DOHH2 (cell line): ENCODE measurements around the gene STK17A.
A peak's percentile ranks its signal among the peaks of the same experiment; 100 is the strongest.

Source experiments
- H3F3A ChIP-seq: fragments of 200-600 bp; sonication (generic), shearing (Covaris generic); 2 replicates; pipeline ENCODE4 v1.6.0; 2016; ENCODE audit warnings: antibody characterized with exemption, mild to moderate bottlenecking; ENCODE audit not compliant: control insufficient read depth, insufficient read depth
- H3K27ac ChIP-seq: fragments of 200-600 bp; sonication (generic); 2 replicates; pipeline ENCODE4 v1.5.1; 2014; ENCODE audit warnings: low read depth, mild to moderate bottlenecking, low read length, moderate library complexity
- H3K27me3 ChIP-seq: fragments of 200-600 bp; sonication (generic); 2 replicates; pipeline ENCODE4 v1.6.1; 2014; ENCODE audit warnings: mild to moderate bottlenecking, low read length, mixed read lengths; ENCODE audit not compliant: control insufficient read depth
- H3K36me3 ChIP-seq: fragments of 200-600 bp; sonication (generic); 2 replicates; pipeline ENCODE4 v1.6.1; 2014; ENCODE audit warnings: mild to moderate bottlenecking, low read length, moderate library complexity, mixed read lengths; ENCODE audit not compliant: control insufficient read depth
- H3K4me1 ChIP-seq: fragments of 200-600 bp; sonication (generic); 2 replicates; pipeline ENCODE4 v1.6.1; 2014; ENCODE audit warnings: mild to moderate bottlenecking, low read length, mixed read lengths; ENCODE audit not compliant: control insufficient read depth
- H3K4me2 ChIP-seq: fragments of 200-600 bp; sonication (generic); 2 replicates; pipeline ENCODE4 v1.6.0; 2014; ENCODE audit warnings: mild to moderate bottlenecking, low read length, moderate library complexity
- H3K4me3 ChIP-seq: fragments of 200-600 bp; sonication (generic); 2 replicates; pipeline ENCODE4 v1.5.1; 2014; ENCODE audit warnings: mild to moderate bottlenecking, low read length, mixed read lengths
- H3K79me2 ChIP-seq: fragments of 200-600 bp; sonication (generic); 2 replicates; pipeline ENCODE4 v1.6.1; 2014; ENCODE audit warnings: mild to moderate bottlenecking, low read length, mixed read lengths; ENCODE audit not compliant: control insufficient read depth
- H3K9me2 ChIP-seq: fragments of 200-600 bp; sonication (generic); replicated peaks from 2 replicates; pipeline ENCODE4 v1.6.1; 2014; ENCODE audit warnings: mild to moderate bottlenecking, low read length, mixed read lengths; ENCODE audit not compliant: control insufficient read depth
- H3K9me3 ChIP-seq: fragments of 200-600 bp; sonication (generic); 2 replicates; pipeline ENCODE4 v1.6.1; 2014; ENCODE audit warnings: antibody characterized with exemption, low read length, mixed read lengths; ENCODE audit not compliant: control insufficient read depth, insufficient read depth
- H4K20me1 ChIP-seq: fragments of 200-600 bp; sonication (generic); 2 replicates; pipeline ENCODE4 v1.6.0; 2014; ENCODE audit warnings: low read depth, mild to moderate bottlenecking, antibody characterized with exemption, low read length, moderate library complexity; ENCODE audit not compliant: control insufficient read depth, insufficient read depth
- EZH2phosphoT487 ChIP-seq: fragments of 200-600 bp; sonication (generic); IDR thresholded peaks from 2 replicates; pipeline ENCODE4 v1.6.1; 2017; ENCODE audit warnings: borderline replicate concordance, mild to moderate bottlenecking, antibody characterized with exemption, low read length, moderate library complexity, mixed read lengths
- TF ChIP-seq, protein P1 (sequence below): fragments of 200-600 bp; sonication (generic); IDR thresholded peaks from one replicate; pipeline ENCODE4 v1.5.1; 2014; ENCODE audit warnings: antibody characterized with exemption, mild to moderate bottlenecking, low read depth, low read length; ENCODE audit not compliant: poor library complexity, severe bottlenecking

STK17A gene

DNA sequence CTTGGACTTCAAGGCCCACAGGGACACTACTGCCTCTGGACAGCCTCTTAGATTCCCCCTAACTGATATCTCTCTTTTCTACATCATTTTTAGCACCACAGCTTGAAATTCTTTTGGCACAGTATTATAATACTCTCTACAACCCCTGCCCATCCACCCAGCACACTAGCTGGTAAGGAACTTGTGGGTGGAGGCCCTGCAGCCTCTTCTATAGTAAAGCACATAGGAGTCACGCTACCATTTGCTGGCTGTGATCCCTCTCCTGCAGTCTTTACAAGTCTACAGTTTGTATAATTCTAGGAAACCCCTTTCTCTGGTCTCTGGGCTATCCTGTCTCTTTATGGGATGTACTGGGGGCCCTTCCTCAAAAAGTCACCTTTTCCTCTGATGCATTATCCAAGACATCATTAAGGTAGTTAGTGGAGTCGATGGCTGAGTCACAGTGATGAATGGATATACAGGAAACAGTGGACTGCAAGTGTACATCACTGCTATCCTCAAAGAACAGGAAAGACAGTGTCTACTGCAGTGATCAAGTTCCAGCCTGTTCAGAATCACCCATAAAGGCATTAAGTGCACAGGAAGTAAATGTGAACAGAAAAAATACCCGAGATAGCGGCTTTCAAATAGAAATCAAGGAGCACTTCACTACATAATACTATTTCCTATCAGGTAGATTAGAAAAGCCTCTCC is 54.4 kb downstream of the STK17A start:
- H3F3A ChIP-seq: peaks cover 12% of the 10 kb centered on the region

DNA sequence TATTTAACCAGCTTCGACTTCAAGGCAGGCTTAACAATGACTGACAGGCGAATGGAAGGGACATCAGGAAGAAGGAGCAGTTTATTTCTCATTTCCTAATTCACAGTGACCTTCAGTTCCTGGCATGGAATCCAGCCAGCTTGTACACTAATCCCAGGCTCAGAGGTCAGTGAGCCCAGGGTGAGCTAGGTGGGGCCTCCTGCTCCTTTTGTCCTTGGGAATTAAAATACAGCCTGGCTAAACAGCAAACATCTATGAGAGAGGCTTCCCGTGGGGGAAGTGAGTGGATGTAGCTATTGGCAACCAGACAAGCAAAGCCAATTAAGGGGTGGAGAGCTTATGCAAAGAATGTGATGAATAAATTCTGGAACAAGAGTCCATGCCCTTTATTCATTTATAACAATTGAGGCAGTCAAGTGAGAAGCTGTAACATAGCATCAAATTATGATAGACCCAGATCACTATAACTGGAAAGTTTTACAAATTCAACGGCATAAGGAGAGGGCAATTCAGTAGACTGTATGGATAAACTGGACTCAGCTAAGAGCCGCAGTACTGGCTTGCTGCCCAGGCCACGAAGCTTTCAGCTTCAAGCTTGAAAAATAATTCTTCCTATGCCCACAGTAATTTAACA is 57.1 kb downstream of the STK17A start:
- H3K9me3 ChIP-seq: no peaks in the 10 kb centered on the region
- H4K20me1 ChIP-seq: no peaks in the 10 kb centered on the region
- H3K27ac ChIP-seq: no peak overlapping the region
- H3K9me2 ChIP-seq: no peaks in the 10 kb centered on the region
- peaks cover 30% of the 10 kb centered on the region for H3K4me1 ChIP-seq
- H3F3A ChIP-seq: peaks cover 15% of the 10 kb centered on the region
- no peak overlapping the region for H3K4me2 ChIP-seq
- no peak overlapping the region for H3K4me3 ChIP-seq
- H3K36me3 ChIP-seq: peaks cover 92% of the 10 kb centered on the region
- TF ChIP-seq, protein P1, sequence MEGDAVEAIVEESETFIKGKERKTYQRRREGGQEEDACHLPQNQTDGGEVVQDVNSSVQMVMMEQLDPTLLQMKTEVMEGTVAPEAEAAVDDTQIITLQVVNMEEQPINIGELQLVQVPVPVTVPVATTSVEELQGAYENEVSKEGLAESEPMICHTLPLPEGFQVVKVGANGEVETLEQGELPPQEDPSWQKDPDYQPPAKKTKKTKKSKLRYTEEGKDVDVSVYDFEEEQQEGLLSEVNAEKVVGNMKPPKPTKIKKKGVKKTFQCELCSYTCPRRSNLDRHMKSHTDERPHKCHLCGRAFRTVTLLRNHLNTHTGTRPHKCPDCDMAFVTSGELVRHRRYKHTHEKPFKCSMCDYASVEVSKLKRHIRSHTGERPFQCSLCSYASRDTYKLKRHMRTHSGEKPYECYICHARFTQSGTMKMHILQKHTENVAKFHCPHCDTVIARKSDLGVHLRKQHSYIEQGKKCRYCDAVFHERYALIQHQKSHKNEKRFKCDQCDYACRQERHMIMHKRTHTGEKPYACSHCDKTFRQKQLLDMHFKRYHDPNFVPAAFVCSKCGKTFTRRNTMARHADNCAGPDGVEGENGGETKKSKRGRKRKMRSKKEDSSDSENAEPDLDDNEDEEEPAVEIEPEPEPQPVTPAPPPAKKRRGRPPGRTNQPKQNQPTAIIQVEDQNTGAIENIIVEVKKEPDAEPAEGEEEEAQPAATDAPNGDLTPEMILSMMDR: no peak
- no peak for TF ChIP-seq EZH2phosphoT487
- peaks cover 13% of the 10 kb centered on the region for H3K79me2 ChIP-seq
- H3K27me3 ChIP-seq: no peaks in the 10 kb centered on the region

More for the DNA sequence above, 54.4 kb downstream of the STK17A start:
- H4K20me1 ChIP-seq: no peaks in the 10 kb centered on the region
- H3K27ac ChIP-seq: peak overlapping the region; percentile 1; the same call in 1 of the 2 replicates
- peaks cover 10% of the 10 kb centered on the region for H3K4me1 ChIP-seq
- no peaks in the 10 kb centered on the region for H3K27me3 ChIP-seq
- no peak for TF ChIP-seq EZH2phosphoT487
- TF ChIP-seq, protein P1: no peak
- H3K4me3 ChIP-seq: no peak overlapping the region
- peaks cover 96% of the 10 kb centered on the region for H3K36me3 ChIP-seq
- no peaks in the 10 kb centered on the region for H3K9me3 ChIP-seq
- no peaks in the 10 kb centered on the region for H3K9me2 ChIP-seq
- peaks cover 19% of the 10 kb centered on the region for H3K79me2 ChIP-seq
- no peak overlapping the region for H3K4me2 ChIP-seq

GRCh38 chr7:43640679-43641078 is 57.8 kb downstream of the STK17A start:
- Histone ChIP-seq H3K4me2 (no peak overlapping the region), H3K27me3 (no peaks in the 10 kb centered on the region), H3K79me2 (peaks cover 20% of the 10 kb centered on the region), H3K36me3 (peaks cover 93% of the 10 kb centered on the region), H3F3A (peaks cover 14% of the 10 kb centered on the region), H3K4me3 (no peak overlapping the region), H4K20me1 (no peaks in the 10 kb centered on the region), H3K9me2 (no peaks in the 10 kb centered on the region), H3K27ac (no peak overlapping the region), H3K9me3 (no peaks in the 10 kb centered on the region), H3K4me1 (peaks cover 37% of the 10 kb centered on the region)
- TF ChIP-seq, protein P1: no peak
- no peak for TF ChIP-seq EZH2phosphoT487
